HG03175 (cell line): ENCODE data around the gene SYNE2.

ENCODE experiments used
- ATAC-seq: cut with Tn5 transposase; IDR thresholded peaks from one replicate; pipeline ENCODE4 v1.9.1; 2021; ENCODE audit warnings: mild to moderate bottlenecking, moderate library complexity; ENCODE audit not compliant: unreplicated experiment

The SYNE2 gene

DNA sequence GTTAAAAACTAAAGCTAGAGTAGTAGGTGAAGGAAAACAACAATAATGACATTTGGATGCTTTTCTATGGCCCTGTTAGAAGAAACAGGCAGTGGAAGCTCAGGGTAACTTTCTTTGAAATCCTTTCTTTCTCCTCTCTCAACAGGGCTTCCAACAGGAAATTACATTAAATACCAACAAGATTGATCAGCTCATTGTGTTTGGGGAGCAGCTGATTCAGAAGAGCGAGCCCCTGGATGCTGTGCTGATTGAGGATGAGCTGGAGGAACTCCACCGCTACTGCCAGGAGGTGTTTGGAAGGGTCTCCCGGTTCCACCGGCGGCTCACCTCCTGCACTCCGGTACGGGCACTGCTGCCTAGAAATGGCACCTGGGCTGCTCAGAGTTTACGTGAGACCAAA, 359.9 kb downstream of the SYNE2 start:
- ATAC-seq = no peak

DNA sequence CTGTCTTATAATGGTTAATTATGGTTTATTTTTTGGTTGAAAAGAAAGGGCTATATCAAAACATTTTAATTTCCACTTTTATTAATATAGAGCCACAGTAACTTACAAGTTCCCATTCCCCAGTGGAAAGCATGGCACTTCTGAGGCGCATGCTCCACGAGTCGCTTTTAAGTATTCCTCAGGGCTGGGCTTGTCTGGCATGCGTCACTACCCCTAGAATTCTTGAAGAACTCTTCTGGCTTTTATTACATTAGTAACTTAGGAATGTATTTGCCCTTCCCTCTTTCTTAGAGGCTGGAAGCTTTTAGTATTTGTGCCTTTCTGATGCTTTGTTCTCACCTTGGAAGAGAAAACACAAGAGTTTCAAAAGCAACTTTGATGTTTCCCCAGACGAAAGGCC, 360.3 kb downstream of the SYNE2 start:
- ATAC-seq = no peak

DNA sequence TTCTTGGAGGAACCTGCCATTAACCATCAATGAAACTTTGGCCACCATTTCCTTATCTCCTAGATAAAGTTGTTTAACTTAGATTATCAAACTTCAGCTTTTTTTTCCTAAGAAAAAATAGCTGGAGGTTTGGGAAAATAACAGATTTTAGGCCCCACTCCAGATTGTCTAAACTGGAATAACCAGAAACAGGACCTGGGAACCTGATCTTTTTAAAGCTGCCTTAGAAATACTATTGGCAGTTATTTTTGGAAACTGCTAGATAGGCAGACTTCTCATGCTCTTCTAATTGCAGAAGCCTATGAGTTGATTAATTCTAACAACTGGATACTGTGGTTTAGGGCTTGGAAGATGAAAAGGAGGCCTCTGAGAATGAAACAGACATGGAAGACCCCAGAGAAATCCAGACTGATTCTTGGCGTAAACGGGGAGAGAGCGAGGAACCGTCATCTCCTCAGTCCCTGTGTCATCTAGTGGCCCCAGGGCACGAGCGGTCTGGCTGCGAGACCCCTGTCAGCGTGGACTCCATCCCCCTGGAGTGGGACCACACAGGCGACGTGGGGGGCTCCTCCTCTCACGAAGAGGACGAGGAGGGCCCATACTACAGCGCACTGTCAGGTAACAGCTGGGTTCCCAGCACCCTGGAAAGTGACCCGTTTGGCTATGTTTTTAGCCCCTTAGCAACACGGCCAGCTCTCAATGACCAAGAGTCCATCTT, 361.2 kb downstream of the SYNE2 start:
- no peak for ATAC-seq

DNA sequence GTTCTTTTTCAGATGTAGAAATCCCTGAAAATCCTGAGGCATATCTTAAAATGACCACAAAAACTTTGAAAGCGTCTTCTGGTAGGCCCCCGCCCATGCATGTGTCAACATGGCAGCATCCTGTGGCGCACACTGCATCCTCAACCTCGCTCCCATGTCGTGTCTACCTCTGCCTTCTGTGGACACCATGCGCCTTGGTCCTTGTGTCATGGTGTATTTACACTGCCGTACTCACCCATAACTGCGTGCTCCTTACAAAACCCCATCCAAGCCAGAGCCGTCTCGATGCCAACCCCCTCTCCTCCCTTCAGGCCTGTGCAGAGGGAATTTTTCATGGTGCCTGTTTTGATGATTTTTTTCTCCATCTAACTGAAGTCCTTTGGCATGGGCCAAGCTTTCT, 362.5 kb downstream of the SYNE2 start:
- ATAC-seq = no peak

DNA sequence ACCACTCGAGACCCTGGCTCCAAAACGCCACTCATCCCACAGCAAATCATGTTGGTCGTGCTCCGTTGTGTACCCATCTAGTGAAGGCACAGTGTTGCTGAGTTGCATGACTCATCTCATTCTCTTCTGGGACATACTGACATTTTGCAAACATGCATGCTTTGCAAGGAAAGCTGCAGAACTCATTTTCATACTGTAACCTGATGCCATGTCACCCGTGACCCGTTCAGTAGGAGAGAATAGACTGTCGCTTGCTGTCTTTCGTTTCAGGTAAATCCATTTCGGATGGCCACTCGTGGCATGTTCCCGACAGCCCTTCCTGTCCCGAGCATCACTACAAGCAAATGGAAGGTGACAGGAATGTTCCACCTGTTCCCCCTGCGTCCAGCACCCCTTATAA, 363.2 kb downstream of the SYNE2 start:
- no peak for ATAC-seq

DNA sequence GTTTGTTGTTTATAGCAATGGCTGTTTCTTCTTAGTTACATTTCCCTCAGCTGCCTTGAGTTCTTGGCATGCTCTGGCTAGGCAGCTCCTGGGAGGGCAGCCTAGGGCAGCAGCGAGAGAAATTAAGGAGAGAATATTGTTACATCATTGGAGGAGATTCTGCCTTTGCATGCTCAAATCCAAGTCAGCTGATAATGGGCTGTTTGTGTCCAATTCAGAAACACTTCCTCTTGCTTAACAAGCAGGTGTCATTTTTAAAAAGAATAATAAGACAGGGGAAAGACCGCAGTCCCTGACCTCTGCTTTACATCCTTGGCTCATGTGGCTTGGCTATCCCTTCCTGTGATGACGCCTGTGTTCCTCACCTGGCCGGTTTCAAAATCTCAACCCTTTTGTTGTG, 364.5 kb downstream of the SYNE2 start:
- no peak for ATAC-seq

DNA sequence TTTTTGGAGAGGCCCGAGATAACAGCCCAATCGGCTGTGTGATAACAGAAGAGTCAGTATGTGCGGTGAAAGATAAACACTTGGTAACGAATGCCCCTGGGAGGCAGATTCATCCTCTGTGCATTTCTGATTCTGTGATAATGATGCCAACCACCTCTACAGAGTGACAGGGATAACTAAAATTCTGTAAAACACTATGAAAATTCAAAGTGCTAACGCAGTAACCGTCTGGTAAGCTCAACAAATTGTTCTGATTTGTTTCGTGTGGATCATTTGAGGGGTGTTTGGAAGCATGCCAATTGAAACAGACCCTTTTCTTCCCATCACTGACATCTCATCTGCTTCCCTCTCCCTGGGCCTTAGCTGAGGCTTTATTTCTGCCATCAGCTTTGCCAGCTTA, 365.0 kb downstream of the SYNE2 start:
- no peak for ATAC-seq

DNA sequence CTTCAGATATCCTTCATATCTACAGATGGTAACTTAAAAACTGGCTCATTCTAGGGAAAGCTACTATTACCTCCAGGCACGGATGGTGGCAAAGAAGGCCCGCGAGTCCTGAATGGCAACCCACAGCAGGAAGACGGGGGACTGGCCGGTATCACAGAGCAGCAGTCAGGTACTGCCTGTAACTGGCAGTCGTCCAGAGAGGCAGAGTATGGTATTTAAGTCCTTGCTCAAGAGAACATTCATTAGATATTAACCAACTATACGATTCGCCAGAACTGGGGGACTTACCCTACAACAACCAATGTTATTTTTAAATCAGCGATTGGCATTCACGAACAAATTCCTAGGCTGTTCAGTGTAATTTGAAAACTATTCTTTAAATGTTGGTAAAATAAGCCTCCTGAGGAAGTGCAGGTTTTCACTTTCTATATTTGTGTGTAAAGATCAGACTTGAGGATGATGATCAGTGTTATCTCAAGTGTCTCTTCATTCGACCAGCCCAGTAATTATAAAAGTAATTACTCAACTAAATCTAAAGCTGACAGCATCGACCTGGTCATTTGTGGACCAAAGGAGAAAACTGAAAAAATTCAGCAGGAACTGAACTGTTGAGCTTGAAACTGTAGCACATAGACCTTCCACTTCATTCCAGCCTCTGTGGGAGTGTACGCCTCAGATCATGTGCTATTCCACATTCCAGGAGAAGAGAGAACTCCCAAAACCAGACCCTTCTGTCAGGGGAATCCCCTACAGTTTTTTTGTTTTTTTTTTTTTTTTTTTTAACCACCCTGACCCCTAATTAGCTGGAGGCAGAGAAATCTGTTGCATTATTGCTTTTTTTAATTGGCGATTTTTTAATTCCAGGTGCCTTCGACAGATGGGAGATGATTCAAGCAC, 365.8 kb downstream of the SYNE2 start:
- peak; percentile 39 for ATAC-seq

DNA sequence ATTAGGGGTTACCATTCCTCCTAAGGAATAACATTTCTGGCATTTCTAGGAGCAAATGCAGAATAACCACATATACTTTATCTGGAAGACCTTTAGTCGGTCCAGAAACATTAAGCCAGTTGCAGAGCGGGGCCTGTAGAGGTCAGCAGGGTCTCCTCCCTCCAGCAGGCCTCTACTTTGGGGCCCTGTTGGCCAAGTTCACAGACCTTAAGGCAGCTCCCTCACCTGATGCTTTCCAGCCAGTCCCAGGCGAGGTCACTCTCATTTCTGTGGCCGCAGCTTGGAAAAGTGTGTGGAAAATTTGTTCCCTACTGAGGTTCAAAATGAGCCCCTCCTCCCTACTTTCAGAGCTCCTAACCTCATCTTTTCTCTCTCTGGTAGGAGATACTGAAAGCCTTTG, 367.3 kb downstream of the SYNE2 start:
- no peak for ATAC-seq

DNA sequence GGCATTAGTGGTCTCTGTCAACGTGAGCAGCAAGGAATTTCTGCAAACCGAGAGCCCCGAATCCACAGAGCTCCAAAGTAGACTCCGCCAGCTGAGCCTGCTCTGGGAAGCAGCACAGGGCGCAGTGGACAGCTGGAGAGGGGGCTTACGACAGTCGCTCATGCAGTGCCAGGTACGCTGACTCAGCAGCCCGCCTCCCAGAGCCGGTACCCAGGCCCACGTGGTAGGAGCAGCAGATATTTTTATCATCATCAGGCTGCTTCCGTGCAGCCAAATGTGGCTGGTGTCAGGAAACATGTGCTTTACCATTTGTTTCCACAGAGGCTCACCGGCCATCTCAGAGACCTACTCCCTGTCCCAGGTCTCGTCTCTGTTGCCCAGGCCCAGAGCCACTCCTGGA, 367.7 kb downstream of the SYNE2 start:
- ATAC-seq = no peak

DNA sequence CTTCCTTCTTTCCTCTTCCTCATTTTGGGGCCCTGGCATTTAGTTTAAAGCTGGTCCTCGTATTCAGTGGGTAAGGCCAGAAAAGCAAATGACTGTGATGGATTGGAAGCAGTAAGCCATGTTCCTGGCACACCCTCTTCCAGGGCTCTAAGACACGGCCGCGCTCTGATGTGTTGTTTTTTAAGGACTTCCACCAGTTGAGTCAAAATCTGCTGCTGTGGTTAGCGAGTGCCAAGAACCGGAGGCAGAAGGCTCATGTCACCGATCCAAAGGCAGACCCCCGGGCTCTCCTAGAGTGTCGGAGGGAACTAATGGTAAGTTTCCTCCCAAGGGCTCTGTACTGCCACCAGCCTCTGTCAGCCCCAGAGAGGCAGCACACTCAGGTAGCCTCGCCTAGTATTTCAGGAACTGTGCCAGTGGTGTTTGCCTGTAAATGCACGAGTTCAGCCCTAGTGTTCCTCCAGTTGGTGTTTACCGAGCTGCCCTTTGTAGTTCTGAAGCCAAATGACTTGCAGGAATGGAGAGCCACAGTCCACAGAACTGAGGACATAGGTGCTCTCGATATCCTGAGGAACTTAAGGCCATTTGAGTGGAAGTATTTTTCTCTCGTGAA, 368.7 kb downstream of the SYNE2 start:
- no peak for ATAC-seq

DNA sequence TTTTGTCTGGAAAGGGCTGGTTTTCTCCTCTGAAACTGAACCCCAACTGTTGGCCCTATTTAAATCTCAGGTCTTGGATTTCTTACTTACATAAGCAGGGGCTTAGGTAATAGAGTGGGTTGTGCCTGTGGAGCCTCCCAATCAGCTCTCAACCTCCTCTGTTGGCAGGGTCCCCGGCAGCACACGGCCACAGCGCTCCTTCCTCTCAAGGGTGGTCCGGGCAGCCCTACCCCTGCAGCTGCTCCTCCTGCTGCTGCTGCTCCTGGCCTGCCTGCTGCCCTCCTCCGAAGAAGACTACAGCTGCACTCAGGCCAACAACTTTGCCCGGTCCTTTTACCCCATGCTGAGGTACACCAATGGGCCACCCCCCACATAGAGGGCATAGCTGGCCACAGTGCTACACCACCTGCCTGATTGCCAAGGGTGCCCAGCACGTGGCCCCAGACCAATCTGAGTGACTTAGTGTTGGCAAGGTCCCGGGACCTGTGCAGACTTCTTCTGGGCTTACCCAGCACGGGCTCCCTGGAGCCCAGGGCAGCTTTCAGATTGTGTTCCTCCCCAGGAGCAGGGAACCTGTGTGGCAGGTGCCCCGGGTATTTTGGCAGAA, 372.4 kb downstream of the SYNE2 start:
- no peak for ATAC-seq

DNA sequence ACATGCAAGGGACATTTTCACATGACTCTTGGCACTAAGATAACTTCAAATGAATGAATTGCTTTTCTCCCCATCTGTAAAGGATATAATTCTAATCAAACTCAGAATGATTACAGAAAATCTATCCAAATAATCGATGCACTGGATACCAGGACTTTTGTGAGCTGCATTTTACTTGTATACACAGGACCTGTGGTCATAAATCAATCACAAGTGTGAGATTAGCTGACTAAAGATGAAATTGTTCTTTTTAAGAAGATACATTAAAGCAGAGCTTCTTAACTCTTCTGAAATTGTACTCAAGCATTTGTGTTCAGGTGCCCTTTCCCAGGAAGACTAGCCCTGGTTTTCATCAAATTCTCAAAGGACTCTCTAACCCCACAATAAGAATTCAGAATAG, 375.1 kb downstream of the SYNE2 start:
- no peak for ATAC-seq

DNA sequence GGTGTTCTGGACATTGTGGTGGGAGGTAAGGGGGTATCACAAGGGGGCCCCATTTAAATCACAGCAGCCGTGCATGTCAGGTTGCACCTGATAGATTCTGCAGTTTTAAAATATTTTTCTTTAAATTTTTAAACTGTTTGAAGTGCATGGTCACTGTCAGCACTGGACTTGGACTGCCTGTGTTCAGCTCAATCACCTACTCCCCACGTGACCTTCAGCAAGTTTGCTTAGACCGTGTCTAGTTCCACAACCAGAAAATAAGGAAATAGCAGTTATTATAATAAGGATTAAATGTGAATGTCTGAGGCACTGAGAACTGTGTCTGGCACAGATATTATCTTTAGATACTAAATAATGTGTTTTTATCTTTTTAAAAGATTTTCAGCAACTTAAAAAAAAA, 376.7 kb downstream of the SYNE2 start:
- ATAC-seq = no peak

DNA sequence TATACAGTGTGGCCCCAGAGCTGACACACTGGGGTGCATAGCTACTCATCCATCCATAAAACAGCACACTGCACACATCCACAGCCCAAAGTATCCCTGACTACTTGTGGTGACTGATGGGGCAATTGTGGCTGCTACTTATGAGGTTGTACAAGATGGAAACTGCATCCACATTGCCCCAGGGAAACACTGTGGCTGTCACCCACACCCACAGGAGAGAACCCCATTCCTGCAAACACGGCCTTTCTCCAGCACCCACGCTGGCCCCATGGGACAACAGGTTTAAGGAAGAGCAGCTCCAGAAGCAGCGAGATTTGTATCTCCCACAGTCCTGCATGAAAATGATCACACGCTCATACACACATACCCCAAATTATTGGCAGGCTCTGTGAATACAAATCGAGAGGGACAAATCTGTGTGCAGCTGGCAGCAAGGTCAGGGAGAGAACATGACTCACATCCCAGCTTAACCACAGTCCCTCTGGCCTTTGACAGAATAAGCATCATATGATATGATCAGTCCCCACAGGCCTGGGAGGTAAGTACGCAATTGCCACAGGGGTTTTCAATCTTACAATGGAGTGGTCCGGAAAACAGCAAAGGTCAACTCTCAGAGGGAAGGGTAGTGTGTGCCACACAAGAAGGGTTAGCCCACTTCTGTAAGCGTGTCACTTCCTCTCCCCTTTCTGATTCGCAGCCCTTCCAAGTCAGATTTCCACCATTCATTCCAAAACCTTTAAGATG, 379.5 kb downstream of the SYNE2 start:
- ATAC-seq = peak; percentile 31

DNA sequence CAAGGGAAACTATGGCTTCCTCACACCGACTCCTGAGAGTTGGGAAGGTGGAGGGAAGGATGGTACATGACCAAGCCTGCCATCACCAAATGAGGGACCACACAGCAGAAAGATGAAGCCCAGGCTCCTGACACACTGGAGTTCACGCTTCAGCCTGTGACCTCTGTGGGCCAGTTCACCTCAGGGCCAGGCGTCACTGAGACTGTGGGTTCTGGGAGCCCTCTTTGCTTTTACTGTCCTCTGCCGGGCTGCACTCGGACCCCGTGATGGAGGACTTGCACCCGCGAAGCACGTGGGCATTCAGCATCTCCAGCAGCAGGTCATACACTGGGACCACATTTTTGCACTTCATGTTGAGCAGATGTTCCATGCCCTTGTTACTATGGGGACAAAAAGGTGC, 380.1 kb downstream of the SYNE2 start:
- no peak for ATAC-seq

DNA sequence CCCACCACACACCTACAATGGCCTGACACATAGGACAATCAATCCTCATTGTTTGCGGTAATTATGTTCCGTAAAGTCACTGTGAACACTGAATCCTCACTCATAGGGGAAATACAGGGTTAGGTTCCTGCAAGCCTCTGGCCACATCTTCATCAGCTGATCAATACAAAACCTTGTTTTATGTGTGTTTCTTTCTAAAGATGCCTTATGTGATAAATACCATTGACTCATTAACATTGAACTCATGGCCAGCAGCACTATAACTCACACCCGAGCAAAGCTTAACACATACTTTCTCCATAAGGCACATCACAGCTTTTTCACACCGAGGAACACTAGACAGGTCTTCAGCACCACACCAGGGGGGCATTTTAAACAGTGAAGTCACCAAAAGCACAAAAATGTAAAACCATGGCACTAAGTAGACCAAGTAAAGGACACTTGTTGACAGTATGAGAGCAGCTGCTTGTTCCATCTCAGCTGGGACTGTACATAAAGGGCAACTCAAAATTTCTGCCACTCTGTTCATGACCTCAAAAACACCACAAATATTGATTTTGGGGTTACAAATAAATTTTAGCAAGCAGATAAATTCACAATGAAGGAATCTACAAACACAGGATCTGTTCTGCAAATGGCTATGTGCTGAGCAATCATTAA, 380.9 kb downstream of the SYNE2 start:
- ATAC-seq = no peak

DNA sequence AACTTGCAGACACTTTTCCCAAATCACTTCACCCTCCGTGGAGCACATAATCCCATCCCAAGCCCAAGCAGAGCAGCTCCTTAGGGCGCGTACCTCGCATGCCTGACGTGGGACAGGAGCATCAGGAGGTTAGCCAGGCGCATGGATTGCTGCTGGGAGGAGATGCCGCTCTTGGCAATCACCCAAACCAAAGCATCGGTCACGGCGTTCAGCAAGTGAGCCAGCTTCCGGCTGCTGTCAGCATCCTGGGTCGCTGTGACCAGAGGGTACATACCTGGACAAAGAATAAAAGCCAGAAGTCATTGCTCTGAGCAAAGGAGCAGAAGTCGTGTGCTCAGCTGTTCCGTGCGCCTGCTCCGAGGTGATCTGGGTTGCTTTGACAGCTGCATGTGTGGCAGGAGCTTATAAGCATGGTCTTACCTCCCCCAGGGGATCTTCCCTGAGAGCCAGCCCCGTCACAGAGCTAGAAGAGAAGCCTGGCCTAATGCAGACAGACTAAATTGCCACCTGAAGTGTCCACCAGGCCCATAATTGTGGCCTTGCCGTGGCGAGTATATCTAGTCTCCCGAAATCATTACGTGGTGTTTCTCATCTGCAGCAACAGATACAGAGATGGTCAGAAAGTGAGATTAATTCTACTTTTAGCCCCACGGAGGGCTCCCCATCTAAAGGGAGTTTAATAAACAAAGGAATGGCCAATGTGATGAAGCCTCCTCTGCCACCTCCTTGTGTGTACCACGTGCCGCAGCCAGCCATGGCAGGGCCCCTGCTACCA, 382.3 kb downstream of the SYNE2 start:
- peak; percentile 1 for ATAC-seq
